RCC 7860 (cell line): ENCODE measurements around the gene FAM13C.

Experiments
- DNase-seq: peaks from one replicate; pipeline ENCODE4 v3.0.0-alpha.2; 2015; ENCODE audit warnings: low spot score
- FAIRE-seq: peaks from 2 replicates; lab custom pipeline; 2012; peaks lifted over from hg19 to GRCh38; lab: Jason Lieb, UNC

Gene FAM13C

GRCh38 chr10:59281861-59282260, 80.5 kb downstream of the FAM13C start:
- DNase-seq (no peak), FAIRE-seq (no peak)

DNA sequence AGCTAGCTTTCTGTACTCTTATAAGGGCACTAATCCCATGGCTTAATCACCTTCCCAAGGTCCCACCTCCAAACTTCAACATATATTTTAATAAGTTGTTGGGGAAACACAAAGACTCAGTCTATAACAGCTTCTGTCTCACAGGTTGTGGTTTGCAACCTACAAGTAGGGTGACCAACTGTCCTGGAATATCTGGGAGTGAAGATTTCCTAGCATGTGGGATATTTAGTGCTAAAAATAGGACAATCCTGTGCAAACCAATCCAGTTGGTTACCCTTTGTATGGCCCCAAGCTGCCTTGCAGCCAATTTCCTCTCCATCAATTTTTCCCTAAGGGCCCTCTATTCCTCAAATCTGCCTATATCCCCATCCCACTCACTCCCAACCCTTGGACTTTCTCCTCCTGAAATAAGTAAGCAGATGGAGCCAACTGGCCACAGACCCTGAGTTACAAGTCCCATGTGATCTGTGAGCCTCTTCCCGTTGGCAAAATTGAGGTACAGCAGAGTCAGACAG, 82.3 kb downstream of the FAM13C start:
- DNase-seq, result no peak
- FAIRE-seq, result no peak

DNA sequence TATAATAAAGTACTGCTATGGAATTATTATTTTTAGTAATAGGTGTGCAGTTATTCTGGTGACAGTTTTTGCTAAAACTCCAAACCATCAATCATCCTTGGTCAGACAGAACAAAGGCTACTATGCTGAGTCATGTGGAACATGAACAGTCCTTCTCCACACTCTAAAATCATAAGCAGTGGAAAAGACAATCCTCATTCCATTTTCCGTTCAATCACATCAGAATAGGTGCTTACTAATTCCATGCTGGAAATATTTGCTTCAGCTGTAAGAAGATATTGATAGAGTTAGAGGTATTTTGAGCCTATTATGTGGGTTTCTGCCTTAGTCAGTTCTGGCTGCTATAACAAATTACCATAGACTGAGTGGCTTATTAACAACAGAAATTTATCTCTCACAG, 82.9 kb downstream of the FAM13C start:
- FAIRE-seq, result no peak
- DNase-seq, result no peak

DNA sequence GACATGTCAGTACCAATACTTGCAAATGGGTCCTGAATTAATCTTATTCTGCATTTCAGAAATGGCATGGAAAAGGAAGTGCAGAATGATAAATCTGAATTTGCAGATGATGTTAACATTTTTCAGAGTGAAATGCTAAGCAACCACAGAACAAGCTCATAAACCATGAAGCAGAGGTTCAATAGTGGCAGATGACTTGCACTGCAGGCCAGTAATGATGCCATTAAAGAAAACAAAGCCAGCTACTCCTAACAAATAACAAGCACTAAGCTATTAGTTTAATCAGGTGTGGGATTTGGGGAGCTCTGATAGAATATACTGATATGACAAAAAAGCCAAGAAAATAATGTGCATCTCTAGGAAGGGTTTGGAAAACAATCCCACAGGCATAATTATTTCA, 85.4 kb downstream of the FAM13C start:
- FAIRE-seq (no peak), DNase-seq (no peak)

DNA sequence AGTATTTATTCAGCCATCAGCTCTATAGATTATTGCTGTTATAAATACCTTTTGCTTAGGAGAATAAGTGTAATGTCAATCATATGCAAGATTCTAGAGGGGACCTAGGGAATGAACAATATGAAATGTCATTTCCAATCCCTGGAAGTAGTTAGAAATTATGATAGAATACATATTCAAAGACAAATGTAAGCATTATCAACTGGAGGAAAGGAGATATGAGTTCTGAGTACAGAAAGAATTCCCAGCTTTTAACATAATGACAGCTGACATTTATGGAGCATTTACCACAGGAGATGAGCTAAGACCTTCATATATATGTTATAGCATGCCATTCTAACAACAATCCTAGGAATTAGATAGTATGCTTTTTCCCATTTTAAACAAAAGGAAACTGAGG, 86.2 kb downstream of the FAM13C start:
- no peak for FAIRE-seq

DNA sequence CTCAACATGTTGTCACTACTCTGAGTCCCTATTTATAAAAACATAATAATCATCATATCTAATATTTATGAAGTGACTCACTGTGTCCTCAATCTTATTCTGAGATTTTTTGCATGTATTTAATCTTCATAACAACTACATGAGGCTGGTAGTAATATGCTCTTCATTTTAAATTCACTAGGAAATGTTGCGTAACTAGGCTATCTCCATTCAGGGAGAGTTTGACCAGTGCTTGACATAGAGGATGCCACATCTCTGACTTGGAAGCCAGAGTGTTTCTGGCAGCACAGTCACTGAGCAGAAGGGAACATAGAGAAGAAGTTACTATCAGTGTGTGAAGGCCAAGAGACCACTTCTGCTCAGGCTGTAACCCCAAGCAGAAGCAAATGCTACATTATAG, 88.9 kb downstream of the FAM13C start:
- FAIRE-seq, result no peak
- DNase-seq, result no peak

More for the DNA sequence above, 86.2 kb downstream of the FAM13C start:
- no peak for DNase-seq

- DNase-seq, result no peak
Measured at GRCh38 chr10:59272061-59272460, 90.3 kb downstream of the FAM13C start.

GRCh38 chr10:59271160-59271559, 91.2 kb downstream of the FAM13C start:
- DNase-seq, result no peak

More at GRCh38 chr10:59272061-59272460, 90.3 kb downstream of the FAM13C start:
- no peak for FAIRE-seq

DNA sequence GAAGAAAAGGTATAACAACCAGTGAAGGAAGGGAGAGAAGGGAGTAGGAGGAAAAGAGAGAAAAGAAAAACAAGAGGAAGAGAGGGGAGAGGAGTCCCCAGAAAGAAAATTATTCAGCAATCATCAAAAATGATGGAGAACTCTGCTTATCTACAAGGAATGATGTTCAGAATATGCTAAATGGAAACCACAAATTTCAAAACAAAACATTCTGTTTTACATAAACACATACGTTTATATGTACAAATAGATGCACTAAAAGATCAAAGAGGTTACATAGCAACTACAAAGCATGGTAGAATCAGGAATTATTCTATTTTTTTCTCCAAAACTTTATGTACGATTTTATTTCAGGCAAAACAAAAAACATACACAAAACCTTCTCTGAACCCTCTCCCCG, 91.9 kb downstream of the FAM13C start:
- no peak for DNase-seq
- no peak for FAIRE-seq

More at GRCh38 chr10:59271160-59271559, 91.2 kb downstream of the FAM13C start:
- FAIRE-seq, result no peak

GRCh38 chr10:59269651-59270050, 92.7 kb downstream of the FAM13C start:
- FAIRE-seq (no peak), DNase-seq (no peak)

GRCh38 chr10:59268460-59268859, 93.9 kb downstream of the FAM13C start:
- DNase-seq (no peak), FAIRE-seq (no peak)

- no peak for FAIRE-seq
- DNase-seq, result no peak
Measured at GRCh38 chr10:59266321-59266720, 96.0 kb downstream of the FAM13C start.

DNA sequence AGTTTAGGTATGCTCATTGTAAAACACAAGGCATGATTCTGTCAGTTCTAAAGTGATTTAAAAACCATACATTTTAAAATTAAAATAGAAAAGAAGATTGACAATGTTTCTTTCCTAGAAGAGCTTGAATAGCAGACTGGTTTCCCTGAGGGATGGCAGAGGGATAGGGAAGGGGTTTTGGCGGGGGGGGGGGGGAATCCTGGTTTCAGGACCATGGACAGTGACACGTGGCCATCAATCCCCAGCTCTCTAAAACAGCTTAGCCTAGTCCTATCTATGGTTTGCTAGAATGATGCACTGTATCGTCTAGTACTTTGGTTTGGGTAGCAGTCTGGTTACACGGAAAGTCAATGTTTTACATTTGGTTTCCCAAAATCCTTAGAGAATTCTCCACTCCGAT, 97.2 kb downstream of the FAM13C start:
- no peak for FAIRE-seq

DNA sequence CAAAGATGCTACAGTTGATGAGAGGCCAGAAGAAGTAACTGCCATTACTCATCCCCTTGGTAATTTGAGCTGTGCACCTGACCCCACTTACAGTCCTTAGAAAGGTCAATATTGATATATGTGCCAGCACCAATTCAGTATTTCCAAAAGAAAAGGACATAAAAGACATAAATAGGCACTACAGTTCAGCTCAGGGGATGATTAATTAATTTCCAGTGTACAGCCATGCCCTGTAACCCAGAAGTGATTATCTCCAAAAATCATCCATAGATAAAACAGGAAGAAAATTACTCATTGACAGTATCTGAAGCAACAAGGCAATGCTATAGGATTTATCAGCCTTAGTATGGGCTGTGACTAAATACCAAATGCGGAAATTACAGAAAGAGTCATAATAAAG, 103.5 kb downstream of the FAM13C start:
- FAIRE-seq (no peak), DNase-seq (no peak)

More for the DNA sequence above, 97.2 kb downstream of the FAM13C start:
- DNase-seq, result no peak

DNA sequence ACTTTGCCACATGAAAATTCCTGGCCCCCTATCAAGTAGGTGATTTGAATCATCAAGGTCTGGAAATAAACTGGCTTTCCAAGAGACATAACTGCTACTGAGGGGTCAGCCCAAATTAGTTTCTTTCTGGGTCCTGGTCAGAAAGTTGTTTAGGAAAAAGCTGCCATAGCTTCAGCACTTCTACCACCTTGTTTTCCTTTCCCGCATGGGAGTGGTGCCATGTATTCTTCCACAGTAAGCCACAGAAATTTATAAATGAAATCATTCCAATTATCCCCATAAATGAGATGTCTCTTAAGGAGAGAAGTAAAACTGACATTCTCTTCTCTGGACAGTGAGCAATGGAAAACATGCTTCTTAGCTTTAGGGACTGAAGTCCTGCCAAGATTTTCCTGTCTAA, 105.1 kb downstream of the FAM13C start:
- no peak for FAIRE-seq
- DNase-seq, result no peak

DNA sequence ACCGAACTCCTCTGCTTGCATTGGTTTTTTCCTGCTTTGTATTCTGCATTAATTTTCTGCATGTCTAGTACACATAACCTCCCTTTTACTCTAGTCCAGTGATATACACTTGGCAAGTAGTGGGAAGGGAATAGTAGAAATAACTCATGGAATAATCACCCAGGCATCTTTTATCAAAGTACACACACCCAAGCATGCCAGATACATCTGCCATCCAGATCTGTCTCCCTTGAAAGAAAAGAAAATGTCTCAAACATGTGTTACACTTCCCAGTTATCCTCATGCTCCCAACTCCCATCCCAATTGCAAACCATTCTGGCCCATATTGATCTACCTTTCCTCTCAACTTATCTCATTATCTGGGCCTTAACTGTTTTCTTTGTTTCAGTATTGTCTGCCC, 106.9 kb downstream of the FAM13C start:
- FAIRE-seq, result no peak
- no peak for DNase-seq

GRCh38 chr10:59252491-59252890, 109.9 kb downstream of the FAM13C start:
- FAIRE-seq, result no peak
- DNase-seq, result no peak

- no peak for DNase-seq
- FAIRE-seq, result no peak
Measured at GRCh38 chr10:59245686-59246085, 116.7 kb downstream of the FAM13C start.

GRCh38 chr10:59244871-59245270, 117.5 kb downstream of the FAM13C start:
- FAIRE-seq (no peak), DNase-seq (no peak)

GRCh38 chr10:59243611-59244195, 118.6 kb downstream of the FAM13C start:
- FAIRE-seq, result no peak

GRCh38 chr10:59242991-59243390, 119.4 kb downstream of the FAM13C start:
- FAIRE-seq, result no peak
- no peak for DNase-seq

More at GRCh38 chr10:59243611-59244195, 118.6 kb downstream of the FAM13C start:
- DNase-seq, result no peak

GRCh38 chr10:59242057-59242456, 120.3 kb downstream of the FAM13C start:
- no peak for FAIRE-seq

DNA sequence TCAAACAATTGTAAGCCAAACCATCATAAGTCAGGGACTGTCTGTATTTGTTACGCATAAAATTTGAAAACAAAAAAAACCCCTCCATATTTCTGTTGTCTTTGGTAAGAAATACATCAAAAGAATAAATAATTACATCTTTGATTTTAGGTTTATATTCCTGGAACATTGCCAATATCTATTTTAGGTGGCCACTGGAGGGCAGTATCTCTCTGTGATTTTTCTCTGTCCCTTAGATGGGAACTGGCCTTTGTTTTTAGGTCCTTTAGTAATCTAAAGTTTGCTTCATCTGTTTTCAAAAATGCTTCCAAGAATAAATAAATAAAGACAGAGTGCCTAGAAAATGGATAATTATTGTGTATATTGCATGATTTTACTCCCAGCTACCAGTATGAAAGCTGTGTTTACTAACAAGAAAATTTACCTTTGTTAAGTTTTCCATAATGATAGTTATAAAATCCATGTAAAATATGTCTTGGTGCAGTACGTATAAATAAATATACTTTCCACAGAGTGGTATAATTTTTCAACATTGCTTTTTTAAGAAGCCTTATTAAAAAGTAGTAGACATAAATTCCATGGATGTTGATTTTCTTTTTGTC, 121.7 kb downstream of the FAM13C start:
- DNase-seq (peak; percentile 20), FAIRE-seq (peak; percentile 85)

More at GRCh38 chr10:59242057-59242456, 120.3 kb downstream of the FAM13C start:
- no peak for DNase-seq
